GM23338 (cell line): ENCODE results near the gene RBM34. TPM values are rescaled to one million over a fixed set of nuclear protein-coding genes. Genes with fewer than 3 reads are reported as not detected.
"Not testable (repeated sequence)": the region's sequence is repeated elsewhere in the genome, so short reads cannot be mapped to it uniquely, and the experiment has no call there.

Experiments used
- ATAC-seq: fragments of 200-7000 bp; cut with Tn5 transposase; 3 replicates; pipeline ENCODE4 v1.9.1; 2020
- DNase-seq: peaks from one replicate; pipeline ENCODE4 v3.0.0-alpha.2; 2015; ENCODE audit warnings: low spot score
- H2AFZ ChIP-seq: fragments of 200-600 bp; sonication (generic); 2 replicates; pipeline ENCODE4 v1.8.0; 2016; ENCODE audit warnings: antibody characterized with exemption, mild to moderate bottlenecking, moderate library complexity
- H3F3A ChIP-seq: fragments of 200-600 bp; sonication (generic); replicated peaks from 2 replicates; pipeline ENCODE4 v1.8.0; 2017; ENCODE audit warnings: antibody characterized with exemption, mixed run types, low read depth
- H3K27ac ChIP-seq: fragments of 200-600 bp; sonication (generic); 2 replicates; pipeline ENCODE4 v1.6.1; 2016; ENCODE audit warnings: low read depth
- H3K27me3 ChIP-seq: fragments of 200-600 bp; sonication (generic); 2 replicates; pipeline ENCODE4 v1.8.0; 2016; ENCODE audit warnings: mild to moderate bottlenecking, mixed run types, moderate library complexity; ENCODE audit not compliant: insufficient read depth
- H3K36me3 ChIP-seq: fragments of 200-600 bp; sonication (generic); 2 replicates; pipeline ENCODE4 v1.8.0; 2016; ENCODE audit warnings: mild to moderate bottlenecking; ENCODE audit not compliant: insufficient read depth
- H3K4me1 ChIP-seq: fragments of 200-600 bp; sonication (generic); 2 replicates; pipeline ENCODE4 v1.8.0; 2016; ENCODE audit warnings: mild to moderate bottlenecking, moderate library complexity; ENCODE audit not compliant: insufficient read depth
- H3K4me2 ChIP-seq: fragments of 200-600 bp; sonication (generic); 2 replicates; pipeline ENCODE4 v1.7.1; 2017; ENCODE audit warnings: mixed run types
- H3K4me3 ChIP-seq: fragments of 200-600 bp; sonication (generic); 2 replicates; pipeline ENCODE4 v1.6.1; 2016; ENCODE audit warnings: mixed run types
- H3K79me2 ChIP-seq: fragments of 200-600 bp; sonication (generic); replicated peaks from 2 replicates; pipeline ENCODE4 v1.8.0; 2017; ENCODE audit warnings: mild to moderate bottlenecking; ENCODE audit not compliant: insufficient read depth
- H3K9me2 ChIP-seq: fragments of 200-600 bp; sonication (generic); 2 replicates; pipeline ENCODE4 v1.8.0; 2017; ENCODE audit not compliant: insufficient read depth
- H4K20me1 ChIP-seq: fragments of 200-600 bp; sonication (generic); replicated peaks from 2 replicates; pipeline ENCODE4 v1.8.0; 2017; ENCODE audit warnings: mild to moderate bottlenecking; ENCODE audit not compliant: insufficient read depth
- H3K27ac Mint-ChIP-seq: 2 replicates; pipeline ENCODE4 v1.8.0; 2020; ENCODE audit warnings: inconsistent platforms, mild to moderate bottlenecking, moderate library complexity, mixed read lengths
- H3K27me3 Mint-ChIP-seq: 3 replicates; pipeline ENCODE4 v1.8.0; 2022; ENCODE audit warnings: low read depth, mild to moderate bottlenecking, moderate library complexity, mixed read lengths, inconsistent platforms; ENCODE audit not compliant: insufficient read depth, poor library complexity
- H3K36me3 Mint-ChIP-seq: 3 replicates; pipeline ENCODE4 v1.8.0; 2021; ENCODE audit warnings: low read depth, mild to moderate bottlenecking, inconsistent platforms, moderate library complexity, mixed read lengths
- H3K4me1 Mint-ChIP-seq: 3 replicates; pipeline ENCODE4 v1.8.0; 2020; ENCODE audit warnings: mild to moderate bottlenecking, inconsistent platforms, mixed read lengths
- H3K4me3 Mint-ChIP-seq: 3 replicates; pipeline ENCODE4 v1.8.0; 2021; ENCODE audit warnings: moderate library complexity, mild to moderate bottlenecking, inconsistent platforms, mixed read lengths
- H3K9me3 Mint-ChIP-seq: 3 replicates; pipeline ENCODE4 v1.8.0; 2020; ENCODE audit warnings: moderate library complexity, mild to moderate bottlenecking, inconsistent platforms, mixed read lengths
- microRNA-seq: library from miRNA; unstranded; fragments of <30 nt; microRNA quantifications from one replicate; pipeline ENCODE4, GENCODE V29; 2017
- polyA plus RNA-seq: library from polyadenylated mRNA; unstranded; fragments of >200 nt; fragmentation: Nextera tagmentation; extraction: Ambion mirVana; gene quantifications from 2 replicates; pipeline ENCODE4 v1.2.1, GENCODE V29; 2016
- small RNA-seq: library from RNA; depleted of rRNA; stranded (forward); fragments of <200 nt; gene quantifications from one replicate; pipeline ENCODE3, GENCODE V24; 2014; ENCODE audit warnings: low replicate concordance
- total RNA-seq: library from RNA; depleted of rRNA; stranded (reverse); fragments of >200 nt; shearing (Covaris generic); gene quantifications from 2 replicates; pipeline ENCODE4 v1.2.3, GENCODE V29; 2014; rRNA removed

Gene RBM34
- total and polyA plus RNA-seq, 2 experiments from 2014 or later: 51.8 to 177 TPM

DNA sequence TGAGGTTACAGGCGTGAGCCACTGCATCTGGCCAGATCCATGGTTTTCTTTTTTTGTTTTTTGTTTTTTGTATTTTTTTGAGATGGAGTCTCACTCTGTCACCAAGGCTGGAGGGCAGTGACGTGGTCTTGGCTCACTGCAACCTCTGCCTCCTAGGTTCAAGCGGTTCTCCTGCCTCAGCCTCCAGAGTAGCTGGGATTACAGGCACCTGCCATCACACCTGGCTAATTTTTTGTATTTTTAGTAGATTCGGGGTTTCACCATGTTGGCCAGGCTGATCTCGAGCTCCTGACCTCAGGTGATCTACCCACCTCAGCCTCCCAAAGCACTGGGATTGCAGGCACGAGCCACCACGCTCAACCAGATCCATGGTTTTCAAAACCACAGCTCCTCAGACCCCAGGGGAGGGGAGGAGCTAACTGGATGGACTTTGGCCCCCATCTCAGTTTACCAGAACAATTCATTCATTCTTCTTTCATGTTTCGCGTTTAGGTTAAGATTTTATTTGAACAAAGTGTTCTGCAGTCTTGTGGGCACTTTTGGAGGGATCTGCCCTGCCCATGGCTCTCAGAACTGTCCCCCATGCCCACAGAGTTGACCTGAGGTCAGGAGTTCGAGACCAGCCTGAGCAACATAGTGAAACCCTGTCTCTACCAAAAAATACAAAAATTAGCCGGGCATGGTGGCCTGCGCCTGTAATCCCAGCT, 75.5 kb downstream of the RBM34 start:
- not testable (repeated sequence) for H3K4me2 ChIP-seq, H3K9me3 Mint-ChIP-seq, H3K9me2 ChIP-seq, H3K27ac Mint-ChIP-seq, H3K36me3 Mint-ChIP-seq, DNase-seq, H3K79me2 ChIP-seq, H2AFZ ChIP-seq, H3K27ac ChIP-seq, H4K20me1 ChIP-seq, H3K27me3 ChIP-seq, ATAC-seq, H3K4me3 Mint-ChIP-seq, H3K4me3 ChIP-seq, H3K36me3 ChIP-seq, H3F3A ChIP-seq
- Mint-ChIP-seq H3K27me3 (peaks cover 14% of the 10 kb centered on the region), H3K4me1 (peaks cover 31% of the 10 kb centered on the region)
- H3K4me1 ChIP-seq: peaks cover 13% of the 10 kb centered on the region

Small RNA genes lying within 50 kb of the gene (microRNA-seq; reads per million reads assigned to microRNA genes)
- not detected for gene MIR4753

Small RNA genes lying within 50 kb of the gene (small RNA-seq; reads per million reads assigned to genes)
- gene AL732292.1: not detected
- not detected for gene MIR4753
- 0.20 reads per million for gene SNORA14B

Other genes starting within 250 kb of the RBM34 start
- gene TOMM20, start 32.4 kb downstream of the RBM34 start, total RNA-seq: 138 and 159 TPM in 2 replicates
- 116 and 138 TPM in 2 replicates for gene TOMM20, start 32.4 kb downstream of the RBM34 start, polyA plus RNA-seq
- 25.1 and 26.2 TPM in 2 replicates for gene ARID4B, start 166.9 kb upstream of the RBM34 start, total RNA-seq
- 45.0 and 59.8 TPM in 2 replicates for gene ARID4B, start 166.9 kb upstream of the RBM34 start, polyA plus RNA-seq
- 33.9 and 37.1 TPM in 2 replicates for gene GGPS1, start 167.3 kb upstream of the RBM34 start, total RNA-seq
- gene GGPS1, start 167.3 kb upstream of the RBM34 start, polyA plus RNA-seq: 48.0 and 56.8 TPM in 2 replicates
- 42.7 and 45.6 TPM in 2 replicates for gene TBCE, start 206.2 kb upstream of the RBM34 start, total RNA-seq
- gene TBCE, start 206.2 kb upstream of the RBM34 start, polyA plus RNA-seq: 64.8 and 72.4 TPM in 2 replicates